ENCODE data around the gene TRABD2A. TPM values are rescaled to one million over a fixed set of nuclear protein-coding genes. Genes with fewer than 3 reads are reported as not detected.

Gene TRABD2A
- total RNA-seq, 1 experiment from 2014 or later: 1.7 TPM

DNA sequence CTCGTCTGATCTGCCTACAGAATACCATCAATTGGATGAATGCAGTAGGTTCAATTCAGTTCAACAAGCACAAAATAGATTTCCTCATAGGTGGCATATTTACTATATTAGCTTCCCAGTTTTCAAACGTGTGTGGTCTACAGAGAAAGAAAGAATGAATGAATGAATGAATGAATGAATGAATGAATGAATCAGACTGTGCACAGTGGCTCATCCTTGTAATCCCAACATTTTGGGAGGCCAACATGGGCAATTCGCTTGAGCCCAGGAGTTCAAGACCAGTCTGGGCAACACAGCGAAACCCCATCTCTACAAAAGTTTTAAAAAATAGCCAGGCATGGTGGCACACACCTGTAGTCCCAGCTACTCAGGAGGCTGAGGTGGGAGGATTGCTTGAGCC is 94.9 kb downstream of the TRABD2A start:
- H3K56ac ChIP-seq (ENCODE audit: insufficient read length, low read depth, low read length): no peak overlapping the region
- Mint-ChIP-seq H3K36me3 (ENCODE audit: insufficient read depth in 1 of 3, low read depth in 3 of 3) (no peaks in the 10 kb centered on the region), H3K9me3 (no peaks in the 10 kb centered on the region), H3K4me1 (peaks cover 7 to 11% of the 10 kb centered on the region in 2 experiments), H3K4me3 (no peak overlapping the region), H3K27me3 (ENCODE audit: low read depth) (no peaks in the 10 kb centered on the region), H3K27ac (no peak overlapping the region)
- DNase-seq: no peak
- H3K4me1 ChIP-seq (ENCODE audit: insufficient read depth, low read length): peaks cover 2% of the 10 kb centered on the region; the same call in 1 of the 2 replicates
- H3K23me2 ChIP-seq (ENCODE audit: insufficient read length, low read depth, low read length, poor library complexity, severe bottlenecking): no peaks in the 10 kb centered on the region
- no peak overlapping the region for H2BK12ac ChIP-seq (ENCODE audit: insufficient read length, low read depth, low read length)
- H3K4ac ChIP-seq (ENCODE audit: low read depth, low read length): no peak overlapping the region
- H2AK5ac ChIP-seq (ENCODE audit: insufficient read length, low read length): no peak overlapping the region
- H3K9me3 ChIP-seq (ENCODE audit: control insufficient read depth, low read depth, low read length): no peaks in the 10 kb centered on the region
- no peak overlapping the region for H3K23ac ChIP-seq (ENCODE audit: insufficient read length, low read depth, low read length)
- H2BK5ac ChIP-seq (ENCODE audit: insufficient read length, low read length): no peak overlapping the region
- H3K14ac ChIP-seq (ENCODE audit: insufficient read depth, low read length): no peak overlapping the region
- H3K9ac ChIP-seq (ENCODE audit: extremely low read depth, insufficient read length, low read length): no peak overlapping the region
- no peaks in the 10 kb centered on the region for H3K79me2 ChIP-seq (ENCODE audit: insufficient read depth, low read length)
- H2BK20ac ChIP-seq (ENCODE audit: low read depth, low read length, poor library complexity, severe bottlenecking): no peak overlapping the region
- TF ChIP-seq, protein P1, sequence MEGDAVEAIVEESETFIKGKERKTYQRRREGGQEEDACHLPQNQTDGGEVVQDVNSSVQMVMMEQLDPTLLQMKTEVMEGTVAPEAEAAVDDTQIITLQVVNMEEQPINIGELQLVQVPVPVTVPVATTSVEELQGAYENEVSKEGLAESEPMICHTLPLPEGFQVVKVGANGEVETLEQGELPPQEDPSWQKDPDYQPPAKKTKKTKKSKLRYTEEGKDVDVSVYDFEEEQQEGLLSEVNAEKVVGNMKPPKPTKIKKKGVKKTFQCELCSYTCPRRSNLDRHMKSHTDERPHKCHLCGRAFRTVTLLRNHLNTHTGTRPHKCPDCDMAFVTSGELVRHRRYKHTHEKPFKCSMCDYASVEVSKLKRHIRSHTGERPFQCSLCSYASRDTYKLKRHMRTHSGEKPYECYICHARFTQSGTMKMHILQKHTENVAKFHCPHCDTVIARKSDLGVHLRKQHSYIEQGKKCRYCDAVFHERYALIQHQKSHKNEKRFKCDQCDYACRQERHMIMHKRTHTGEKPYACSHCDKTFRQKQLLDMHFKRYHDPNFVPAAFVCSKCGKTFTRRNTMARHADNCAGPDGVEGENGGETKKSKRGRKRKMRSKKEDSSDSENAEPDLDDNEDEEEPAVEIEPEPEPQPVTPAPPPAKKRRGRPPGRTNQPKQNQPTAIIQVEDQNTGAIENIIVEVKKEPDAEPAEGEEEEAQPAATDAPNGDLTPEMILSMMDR (conservative IDR thresholded peaks at IDR 0.05): no peak
- H2BK15ac ChIP-seq (ENCODE audit: low read depth, low read length): no peak overlapping the region
- no CpG with 5 or more reads among the region's 4 CpGs for WGBS (ENCODE audit: extremely low coverage, insufficient read length, low lambda C conversion rate)
- H3K27ac ChIP-seq (ENCODE audit: insufficient read length, low read depth, low read length): no peak overlapping the region
- no peaks in the 10 kb centered on the region for H3K79me1 ChIP-seq (ENCODE audit: insufficient read depth, low read depth, low read length, poor library complexity, severe bottlenecking)
- no peak overlapping the region for H2BK120ac ChIP-seq (ENCODE audit: low read depth, low read length, poor library complexity, severe bottlenecking)
- no peak overlapping the region for H2AFZ ChIP-seq (ENCODE audit: low read length)
- H4K20me1 ChIP-seq (ENCODE audit: control insufficient read depth, insufficient read depth, insufficient read length): no peaks in the 10 kb centered on the region
- H3K18ac ChIP-seq (ENCODE audit: insufficient read length, low read depth, low read length): no peak overlapping the region
- H3K27me3 ChIP-seq (ENCODE audit: insufficient read depth, low read length): no peaks in the 10 kb centered on the region
- H3T11ph ChIP-seq (ENCODE audit: low read length): no peak overlapping the region
- H4K8ac ChIP-seq (replicated peaks; ENCODE audit: insufficient read length, low read depth, low read length): no peak overlapping the region
- no peak overlapping the region for H3K4me2 ChIP-seq (ENCODE audit: insufficient read depth, insufficient read length, low read length)
- no peak overlapping the region for H4K91ac ChIP-seq (ENCODE audit: insufficient read length, low read depth, low read length)
- no peak overlapping the region for H4K5ac ChIP-seq (ENCODE audit: insufficient read length, low read depth, low read length)
